B cell (primary cell): ENCODE measurements around the gene CDH13. TPM values are rescaled to one million over a fixed set of nuclear protein-coding genes. Genes with fewer than 3 reads are reported as not detected.

ENCODE experiments used
- ATAC-seq: fragments of 200-7000 bp; cut with Tn5 transposase; one replicate; pipeline ENCODE4 v1.10.0; 2021; ENCODE audit warnings: low read depth, mild to moderate bottlenecking, moderate number of reproducible peaks, moderate library complexity
- CTCF ChIA-PET: fragments of 350-600 bp; sonication (Branson Sonifier 250); formaldehyde crosslinking; loops from one replicate; lab custom pipeline; 2021; ENCODE audit warnings: antibody characterized with exemption, inconsistent platforms; lab: Charles Lee
- POLR2A ChIA-PET: fragments of 350-600 bp; sonication (Branson Sonifier 250); formaldehyde crosslinking; loops from one replicate; lab custom pipeline; 2021; ENCODE audit warnings: antibody characterized with exemption; lab: Charles Lee
- DNase-seq: peaks from one replicate; pipeline ENCODE4 v3.0.0; 2013
- H2AFZ ChIP-seq: 2 replicates; pipeline ENCODE4 v1.6.1; 2012; ENCODE audit warnings: mild to moderate bottlenecking, low read depth, low read length; ENCODE audit not compliant: insufficient read depth, poor library complexity, severe bottlenecking
- H3K27ac ChIP-seq, 2 donors: 1 replicate in 1 of 2; 2 replicates in 1 of 2; pipeline ENCODE4 v1.5.1; 2012 to 2013; ENCODE audit warnings: low read length in 2 of 2, mild to moderate bottlenecking in 2 of 2, moderate library complexity in 1 of 2
- H3K27me3 ChIP-seq, 4 experiments: fragments of 200-600 bp in 1 of 4; sonication (generic) in 1 of 4; replicated peaks in 1 of 4; 1 replicate in 2 of 4; 2 replicates in 2 of 4; pipeline versions ENCODE4 v1.6.1 to v1.7.0; 2013 to 2016; ENCODE audit warnings: low read length in 3 of 4, mild to moderate bottlenecking in 2 of 4, mixed read lengths in 1 of 4, moderate library complexity in 1 of 4; ENCODE audit not compliant: insufficient read depth in 4 of 4, control insufficient read depth in 3 of 4; ENCODE audit errors: control extremely low read depth in 1 of 4
- H3K36me3 ChIP-seq, 2 experiments: replicated peaks in 1 of 2; 1 replicate in 1 of 2; 2 replicates in 1 of 2; pipeline versions ENCODE4 v1.6.1 to v1.7.1; 2013; ENCODE audit warnings: low read length in 1 of 2; ENCODE audit not compliant: insufficient read depth in 2 of 2, control insufficient read depth in 1 of 2; ENCODE audit errors: control extremely low read depth in 1 of 2, extremely low read depth in 1 of 2
- H3K4me1 ChIP-seq, 2 donors: fragments of 200-600 bp in 1 of 2; sonication (generic) in 1 of 2; 1 replicate in 1 of 2; 2 replicates in 1 of 2; pipeline versions ENCODE4 v1.5.1 to v1.6.1; 2013 to 2017; ENCODE audit warnings: low read length in 2 of 2; ENCODE audit not compliant: control insufficient read depth in 2 of 2, insufficient read depth in 2 of 2
- H3K4me2 ChIP-seq: replicated peaks from 2 replicates; pipeline ENCODE3; 2012; ENCODE audit warnings: mild to moderate bottlenecking, low read depth, low read length; ENCODE audit not compliant: poor library complexity, severe bottlenecking
- H3K4me3 ChIP-seq, 5 experiments: fragments of 200-600 bp in 1 of 5; sonication (generic) in 1 of 5; 1 replicate in 3 of 5; 2 replicates in 2 of 5; pipeline versions ENCODE4 v1.5.1 to v1.7.0; 2011 to 2016; ENCODE audit warnings: low read length in 4 of 5, mild to moderate bottlenecking in 4 of 5, low read depth in 2 of 5, control low read depth in 1 of 5, moderate library complexity in 1 of 5; ENCODE audit not compliant: insufficient read depth in 1 of 5; ENCODE audit errors: control extremely low read depth in 1 of 5, extremely low read depth in 1 of 5
- H3K79me2 ChIP-seq: fragments of 200-600 bp; sonication (generic); one replicate; pipeline ENCODE4 v1.6.0; 2016; ENCODE audit warnings: low read length; ENCODE audit not compliant: control insufficient read depth, insufficient read depth
- H3K9ac ChIP-seq: fragments of 200-600 bp; sonication (generic); 2 replicates; pipeline ENCODE4 v1.6.1; 2017; ENCODE audit warnings: mild to moderate bottlenecking, low read length, moderate library complexity
- H3K9me3 ChIP-seq, 3 donors: one replicate each; pipeline versions ENCODE4 v1.6.1 to v1.7.1; 2013; ENCODE audit warnings: low read length in 2 of 3; ENCODE audit not compliant: control insufficient read depth in 2 of 3, insufficient read depth in 1 of 3; ENCODE audit errors: control extremely low read depth in 1 of 3
- H4K20me1 ChIP-seq: 2 replicates; pipeline ENCODE4 v1.6.0; 2012; ENCODE audit warnings: mild to moderate bottlenecking, low read length; ENCODE audit not compliant: insufficient read depth, control insufficient read depth, poor library complexity, severe bottlenecking
- H3K27ac Mint-ChIP-seq: one replicate; pipeline ENCODE4 v1.8.0; 2021; ENCODE audit warnings: mixed read lengths
- H3K27me3 Mint-ChIP-seq: one replicate; pipeline ENCODE4 v1.8.0; 2021; ENCODE audit warnings: mixed read lengths
- H3K4me1 Mint-ChIP-seq: one replicate; pipeline ENCODE4 v1.8.0; 2021; ENCODE audit warnings: mixed read lengths
- H3K4me3 Mint-ChIP-seq: one replicate; pipeline ENCODE4 v1.8.0; 2021; ENCODE audit warnings: mixed read lengths
- H3K9me3 Mint-ChIP-seq: one replicate; pipeline ENCODE4 v1.8.0; 2022; ENCODE audit warnings: mixed read lengths; ENCODE audit not compliant: insufficient read depth
- CTCF ChIP-seq: fragments of 200-600 bp; IDR thresholded peaks from one replicate; pipeline ENCODE4 v1.8.0; 2022; ENCODE audit warnings: antibody characterized with exemption, mild to moderate bottlenecking
- EZH2 ChIP-seq: IDR thresholded peaks from 2 replicates; pipeline ENCODE4 v1.6.1; 2012; ENCODE audit warnings: borderline replicate concordance, low read depth, mild to moderate bottlenecking, moderate library complexity, low read length; ENCODE audit not compliant: insufficient read depth, poor library complexity, severe bottlenecking
- WGBS: methylation state at CpG from one replicate; pipeline ENCODE4 v1.1.5; 2013; ENCODE audit warnings: missing lambda C conversion rate; ENCODE audit not compliant: insufficient coverage; 5-methylcytosine and 5-hydroxymethylcytosine counted together
- intact Hi-C: fragments of 100-400 bp; cut with micrococcal nuclease; formaldehyde crosslinking; loops from one replicate; pipeline ENCODE4 v1.10.0; 2022
- polyA plus RNA-seq: library from polyadenylated mRNA; depleted of rRNA; stranded (reverse); fragments of >200 nt; gene quantifications from 2 replicates; pipeline ENCODE4 v1.2.3, GENCODE V29; 2012
- total RNA-seq, 2 donors: library from RNA; stranded (reverse); fragments of 120-200 nt in 1 of 2; gene quantifications; 1 replicate in 1 of 2; 2 replicates in 1 of 2; pipeline versions ENCODE4 v1.2.3 to v1.2.4, GENCODE V29; 2013 to 2022

The CDH13 gene
- total and polyA plus RNA-seq, 2 donors (not counting 1 experiment from before 2014, with no cell fraction given): not detected

GRCh38 chr16:83532634-83533033 is 905.9 kb downstream of the CDH13 start:
- no peaks in the 10 kb centered on the region for H4K20me1 ChIP-seq
- H3K4me3 ChIP-seq: no peak overlapping the region
- Mint-ChIP-seq H3K4me3 (no peak overlapping the region), H3K27me3 (peaks cover 11% of the 10 kb centered on the region), H3K27ac (no peak overlapping the region), H3K9me3 (peaks cover 2% of the 10 kb centered on the region), H3K4me1 (no peaks in the 10 kb centered on the region)
- no peak overlapping the region for H3K4me2 ChIP-seq
- no peak overlapping the region for H3K27ac ChIP-seq
- no peaks in the 10 kb centered on the region for H3K79me2 ChIP-seq
- WGBS: 85% methylated on average over 12 of the region's 12 CpGs
- H3K36me3 ChIP-seq: no peaks in the 10 kb centered on the region
- TF ChIP-seq CTCF (no peak), EZH2 (no peak)
- peaks cover 0 to 4% (median 0%) of the 10 kb centered on the region in 4 experiments for H3K27me3 ChIP-seq
- intact Hi-C loops: no loop called here
- H3K9ac ChIP-seq: no peak overlapping the region
- H2AFZ ChIP-seq: no peak overlapping the region
- CTCF ChIA-PET: no interaction called here
- H3K9me3 ChIP-seq: peaks cover 0 to 4% (median 0%) of the 10 kb centered on the region in 3 donors
- DNase-seq: no peak
- POLR2A ChIA-PET: no interaction called here
- ATAC-seq: no peak
- no peaks in the 10 kb centered on the region for H3K4me1 ChIP-seq

GRCh38 chr16:83533193-83533592 is 906.4 kb downstream of the CDH13 start:
- no peak overlapping the region for H3K4me2 ChIP-seq
- no peak for TF ChIP-seq CTCF
- TF ChIP-seq EZH2: no peak
- H3K79me2 ChIP-seq: no peaks in the 10 kb centered on the region
- POLR2A ChIA-PET: no interaction called here
- no peaks in the 10 kb centered on the region for H3K4me1 ChIP-seq
- intact Hi-C loops: no loop called here
- ATAC-seq (no peak), DNase-seq (no peak)
- no peaks in the 10 kb centered on the region for H4K20me1 ChIP-seq
- Mint-ChIP-seq H3K9me3 (peaks cover 2% of the 10 kb centered on the region), H3K4me1 (no peaks in the 10 kb centered on the region), H3K27ac (no peak overlapping the region), H3K4me3 (no peak overlapping the region), H3K27me3 (peaks cover 11% of the 10 kb centered on the region)
- no peak overlapping the region for H2AFZ ChIP-seq
- H3K36me3 ChIP-seq: no peaks in the 10 kb centered on the region
- H3K27me3 ChIP-seq: peaks cover 0 to 4% (median 0%) of the 10 kb centered on the region in 4 experiments
- CTCF ChIA-PET: no interaction called here
- H3K27ac ChIP-seq: no peak overlapping the region
- H3K4me3 ChIP-seq: no peak overlapping the region
- H3K9ac ChIP-seq: no peak overlapping the region
- 80% methylated on average over 5 of the region's 11 CpGs for WGBS
- H3K9me3 ChIP-seq: peaks cover 0 to 4% (median 0%) of the 10 kb centered on the region in 3 donors
